HCT116 (cell line): ENCODE data around the gene C11orf21. TPM values are rescaled to one million over a fixed set of nuclear protein-coding genes. Genes with fewer than 3 reads are reported as not detected.

Experiments
- ATAC-seq: fragments of 200-7000 bp; cut with Tn5 transposase; 2 replicates; pipeline ENCODE4 v1.9.1; 2020; ENCODE audit warnings: mild to moderate bottlenecking, moderate library complexity
- BruUV-seq: library from RNA; stranded (reverse); fragments of 400-500 nt; replicated peaks from 2 replicates; lab custom pipeline; 2021; lab: Mats Ljungman, UMichigan
- CTCF ChIA-PET: fragments of 300-600 bp; sonication (Branson Sonifier 250); formaldehyde crosslinking; loops from one replicate; lab custom pipeline; 2021; ENCODE audit warnings: antibody characterized with exemption; lab: Charles Lee
- POLR2A ChIA-PET: fragments of 300-600, 350-600 bp; sonication (Branson Sonifier 250); formaldehyde crosslinking; loops from one replicate; lab custom pipeline; 2021; ENCODE audit warnings: antibody characterized with exemption; lab: Charles Lee
- RAD21 ChIA-PET, 2 experiments: fragments of 300-600 bp; sonication (Branson Sonifier 250); formaldehyde crosslinking; loops; one replicate each; lab custom pipeline; 2023; ENCODE audit warnings: low total read pairs in 2 of 2; ENCODE audit not compliant: uncharacterized antibody in 2 of 2, unreplicated experiment in 2 of 2, low non-redundant PET in 1 of 2; lab: Charles Lee
- DNase-seq: peaks from one replicate; pipeline ENCODE4 v3.0.0-alpha.2; 2010; ENCODE audit warnings: low read depth, low spot score
- H2AFZ ChIP-seq: fragments of 200-600 bp; shearing (Covaris generic), sonication (generic); 2 replicates; pipeline ENCODE4 v1.6.1; 2017; ENCODE audit warnings: low read depth, mixed run types, mixed read lengths, antibody characterized with exemption, low read length; ENCODE audit not compliant: poor library complexity, severe bottlenecking
- H3K27ac ChIP-seq: 2 replicates; pipeline ENCODE4 v1.5.1; 2012; ENCODE audit warnings: low read depth, low read length
- H3K27me3 ChIP-seq: fragments of 200-600 bp; sonication (generic); 2 replicates; pipeline ENCODE4 v1.6.1; 2016; ENCODE audit warnings: mixed run types, low read length, mixed read lengths; ENCODE audit not compliant: insufficient read depth
- H3K36me3 ChIP-seq, 2 experiments: fragments of 200-500 bp in 1 of 2; fragments of 200-600 bp in 1 of 2; sonication (Bioruptor generic) in 1 of 2; sonication (generic) in 1 of 2; 2 replicates each; pipeline versions ENCODE4 v1.5.1 to v1.6.1; 2014 to 2016; ENCODE audit warnings: low read length in 2 of 2, inconsistent platforms in 1 of 2, mixed read lengths in 1 of 2, mixed run types in 1 of 2; ENCODE audit not compliant: insufficient read depth in 2 of 2, control insufficient read depth in 1 of 2
- H3K4me1 ChIP-seq, 2 experiments: fragments of 200-600 bp in 1 of 2; sonication (generic) in 1 of 2; 2 replicates each; pipeline versions ENCODE4 v1.5.1 to v1.6.1; 2012 to 2017; ENCODE audit warnings: low read length in 2 of 2, inconsistent platforms in 1 of 2, mild to moderate bottlenecking in 1 of 2, mixed read lengths in 1 of 2, mixed run types in 1 of 2, moderate library complexity in 1 of 2; ENCODE audit not compliant: insufficient read depth in 2 of 2, control insufficient read depth in 1 of 2
- H3K4me2 ChIP-seq: fragments of 200-600 bp; sonication (generic); 2 replicates; pipeline ENCODE4 v1.6.1; 2017; ENCODE audit warnings: mixed run types, low read length, mixed read lengths
- H3K4me3 ChIP-seq, 2 experiments: fragments of 200-600 bp in 1 of 2; sonication (generic) in 1 of 2; replicated peaks in 1 of 2; 2 replicates each; pipeline ENCODE4 v1.5.1; 2011 to 2016; ENCODE audit warnings: low read length in 2 of 2, control low read depth in 1 of 2, low read depth in 1 of 2, mild to moderate bottlenecking in 1 of 2, mixed read lengths in 1 of 2, mixed run types in 1 of 2
- H3K79me2 ChIP-seq: fragments of 200-600 bp; sonication (generic); 2 replicates; pipeline ENCODE4 v1.6.1; 2017; ENCODE audit warnings: mild to moderate bottlenecking, mixed run types, low read length, moderate library complexity, mixed read lengths; ENCODE audit not compliant: insufficient read depth
- H3K9ac ChIP-seq: fragments of 200-600 bp; sonication (generic); 2 replicates; pipeline ENCODE4 v1.6.1; 2016; ENCODE audit warnings: low read length, mixed read lengths
- H3K9me2 ChIP-seq: fragments of 200-600 bp; sonication (generic), shearing (Covaris generic); 2 replicates; pipeline ENCODE4 v1.6.1; 2017; ENCODE audit warnings: mixed run types, mild to moderate bottlenecking, moderate library complexity; ENCODE audit not compliant: insufficient read depth
- H3K9me3 ChIP-seq, 2 experiments: fragments of 200-500 bp in 1 of 2; fragments of 200-600 bp in 1 of 2; sonication (Bioruptor generic) in 1 of 2; sonication (generic) in 1 of 2; 2 replicates each; pipeline ENCODE4 v1.6.1; 2014 to 2017; ENCODE audit warnings: low read length in 2 of 2, mixed read lengths in 2 of 2, inconsistent platforms in 1 of 2, low read depth in 1 of 2, mild to moderate bottlenecking in 1 of 2, mixed run types in 1 of 2, moderate library complexity in 1 of 2; ENCODE audit not compliant: control insufficient read depth in 1 of 2, insufficient read depth in 1 of 2
- H4K20me1 ChIP-seq: fragments of 200-600 bp; sonication (generic), shearing (Covaris generic); 2 replicates; pipeline ENCODE4 v1.6.1; 2017; ENCODE audit warnings: mixed run types, mild to moderate bottlenecking, moderate library complexity; ENCODE audit not compliant: insufficient read depth
- YY1 ChIP-seq: IDR thresholded peaks from 2 replicates; pipeline ENCODE4 v1.6.1; 2011; ENCODE audit warnings: low read length, low read depth, moderate library complexity, mild to moderate bottlenecking; ENCODE audit not compliant: insufficient replicate concordance; ENCODE audit errors: extremely low read depth
- ZNF274 ChIP-seq: fragments of 200-500 bp; sonication (Bioruptor generic); IDR thresholded peaks from 2 replicates; pipeline ENCODE4 v1.6.1; 2014; ENCODE audit warnings: mild to moderate bottlenecking, low read depth, low read length, inconsistent platforms
- intact Hi-C: fragments of 100-400 bp; cut with micrococcal nuclease; formaldehyde crosslinking; loops from 2 replicates; pipeline ENCODE4 v1.10.0; 2022
- total RNA-seq: library from RNA; stranded (reverse); gene quantifications from one replicate; pipeline ENCODE4 v1.2.1, GENCODE V29; 2021; ENCODE audit not compliant: unreplicated experiment
- TF ChIP-seq, protein P1 (sequence below): IDR thresholded peaks from 2 replicates; pipeline ENCODE4 v1.6.1; 2012; ENCODE audit warnings: low read depth
- TF ChIP-seq, protein P2 (sequence below): IDR thresholded peaks from 2 replicates; pipeline ENCODE4 v1.6.1; 2012
- TF ChIP-seq, protein P3 (sequence below), 3 experiments: fragments of 200-600 bp in 1 of 3; sonication (generic) in 1 of 3; IDR thresholded peaks in 2 of 3; conservative IDR thresholded peaks in 1 of 3; 2 replicates each; pipeline ENCODE4 v1.5.1; 2012 to 2017; ENCODE audit warnings: low read depth in 2 of 3, low read length in 2 of 3, antibody characterized with exemption in 1 of 3, borderline replicate concordance in 1 of 3, control low read depth in 1 of 3, mild to moderate bottlenecking in 1 of 3, mixed read lengths in 1 of 3, mixed run types in 1 of 3, moderate library complexity in 1 of 3; ENCODE audit not compliant: insufficient read depth in 1 of 3
- TF ChIP-seq, protein P4 (sequence below): IDR thresholded peaks from 2 replicates; pipeline ENCODE4 v1.6.1; 2011; ENCODE audit warnings: mild to moderate bottlenecking, low read length, moderate library complexity; ENCODE audit not compliant: insufficient replicate concordance; ENCODE audit errors: extremely low read depth

The C11orf21 gene
- total RNA-seq, 1 experiment from 2014 or later = not detected

DNA sequence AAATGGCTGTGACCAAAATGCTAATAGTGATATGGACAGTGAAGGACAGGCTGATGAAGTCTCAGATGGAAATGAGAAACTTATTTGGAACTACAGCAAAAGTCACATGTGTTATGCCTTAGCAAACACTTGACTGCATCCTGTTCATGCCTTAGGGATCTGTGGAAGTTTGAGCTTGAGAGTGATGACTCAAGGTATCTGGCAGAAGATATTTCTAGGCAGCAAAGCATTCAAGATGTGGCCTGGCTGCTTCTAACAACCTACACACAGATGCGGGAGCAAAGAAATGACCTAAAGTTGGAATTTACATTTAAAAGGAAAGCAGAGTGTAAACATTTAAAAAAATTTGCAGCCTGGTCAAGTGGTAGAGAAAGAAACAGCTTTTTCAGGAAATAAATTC lies 47.3 kb upstream of the C11orf21 start:
- ChIA-PET RAD21 (no interaction called here), CTCF (no interaction called here)
- ATAC-seq = no peak
- Histone ChIP-seq H3K27ac (no peak overlapping the region), H4K20me1 (no peaks in the 10 kb centered on the region), H3K9me3 (no peaks in the 10 kb centered on the region), H2AFZ (no peak overlapping the region), H3K79me2 (no peaks in the 10 kb centered on the region), H3K36me3 (no peaks in the 10 kb centered on the region), H3K4me1 (no peaks in the 10 kb centered on the region), H3K4me2 (no peak overlapping the region), H3K27me3 (peaks cover 3% of the 10 kb centered on the region; the same call in 1 of the 2 replicates)
- DNase-seq = no peak
- BruUV-seq = no TSS peak
- TF ChIP-seq, protein P1, sequence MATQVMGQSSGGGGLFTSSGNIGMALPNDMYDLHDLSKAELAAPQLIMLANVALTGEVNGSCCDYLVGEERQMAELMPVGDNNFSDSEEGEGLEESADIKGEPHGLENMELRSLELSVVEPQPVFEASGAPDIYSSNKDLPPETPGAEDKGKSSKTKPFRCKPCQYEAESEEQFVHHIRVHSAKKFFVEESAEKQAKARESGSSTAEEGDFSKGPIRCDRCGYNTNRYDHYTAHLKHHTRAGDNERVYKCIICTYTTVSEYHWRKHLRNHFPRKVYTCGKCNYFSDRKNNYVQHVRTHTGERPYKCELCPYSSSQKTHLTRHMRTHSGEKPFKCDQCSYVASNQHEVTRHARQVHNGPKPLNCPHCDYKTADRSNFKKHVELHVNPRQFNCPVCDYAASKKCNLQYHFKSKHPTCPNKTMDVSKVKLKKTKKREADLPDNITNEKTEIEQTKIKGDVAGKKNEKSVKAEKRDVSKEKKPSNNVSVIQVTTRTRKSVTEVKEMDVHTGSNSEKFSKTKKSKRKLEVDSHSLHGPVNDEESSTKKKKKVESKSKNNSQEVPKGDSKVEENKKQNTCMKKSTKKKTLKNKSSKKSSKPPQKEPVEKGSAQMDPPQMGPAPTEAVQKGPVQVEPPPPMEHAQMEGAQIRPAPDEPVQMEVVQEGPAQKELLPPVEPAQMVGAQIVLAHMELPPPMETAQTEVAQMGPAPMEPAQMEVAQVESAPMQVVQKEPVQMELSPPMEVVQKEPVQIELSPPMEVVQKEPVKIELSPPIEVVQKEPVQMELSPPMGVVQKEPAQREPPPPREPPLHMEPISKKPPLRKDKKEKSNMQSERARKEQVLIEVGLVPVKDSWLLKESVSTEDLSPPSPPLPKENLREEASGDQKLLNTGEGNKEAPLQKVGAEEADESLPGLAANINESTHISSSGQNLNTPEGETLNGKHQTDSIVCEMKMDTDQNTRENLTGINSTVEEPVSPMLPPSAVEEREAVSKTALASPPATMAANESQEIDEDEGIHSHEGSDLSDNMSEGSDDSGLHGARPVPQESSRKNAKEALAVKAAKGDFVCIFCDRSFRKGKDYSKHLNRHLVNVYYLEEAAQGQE = no peak
- TF ChIP-seq, protein P2, sequence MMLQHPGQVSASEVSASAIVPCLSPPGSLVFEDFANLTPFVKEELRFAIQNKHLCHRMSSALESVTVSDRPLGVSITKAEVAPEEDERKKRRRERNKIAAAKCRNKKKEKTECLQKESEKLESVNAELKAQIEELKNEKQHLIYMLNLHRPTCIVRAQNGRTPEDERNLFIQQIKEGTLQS = no peak
- TF ChIP-seq, protein P3, sequence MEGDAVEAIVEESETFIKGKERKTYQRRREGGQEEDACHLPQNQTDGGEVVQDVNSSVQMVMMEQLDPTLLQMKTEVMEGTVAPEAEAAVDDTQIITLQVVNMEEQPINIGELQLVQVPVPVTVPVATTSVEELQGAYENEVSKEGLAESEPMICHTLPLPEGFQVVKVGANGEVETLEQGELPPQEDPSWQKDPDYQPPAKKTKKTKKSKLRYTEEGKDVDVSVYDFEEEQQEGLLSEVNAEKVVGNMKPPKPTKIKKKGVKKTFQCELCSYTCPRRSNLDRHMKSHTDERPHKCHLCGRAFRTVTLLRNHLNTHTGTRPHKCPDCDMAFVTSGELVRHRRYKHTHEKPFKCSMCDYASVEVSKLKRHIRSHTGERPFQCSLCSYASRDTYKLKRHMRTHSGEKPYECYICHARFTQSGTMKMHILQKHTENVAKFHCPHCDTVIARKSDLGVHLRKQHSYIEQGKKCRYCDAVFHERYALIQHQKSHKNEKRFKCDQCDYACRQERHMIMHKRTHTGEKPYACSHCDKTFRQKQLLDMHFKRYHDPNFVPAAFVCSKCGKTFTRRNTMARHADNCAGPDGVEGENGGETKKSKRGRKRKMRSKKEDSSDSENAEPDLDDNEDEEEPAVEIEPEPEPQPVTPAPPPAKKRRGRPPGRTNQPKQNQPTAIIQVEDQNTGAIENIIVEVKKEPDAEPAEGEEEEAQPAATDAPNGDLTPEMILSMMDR (IDR thresholded peaks at IDR 0.05 in 2 of 3, conservative IDR thresholded peaks at IDR 0.05 in 1 of 3; ENCODE audit: borderline replicate concordance in 1 of 3, insufficient read depth in 1 of 3, low read depth in 2 of 3, low read length in 2 of 3) = no peak
- TF ChIP-seq ZNF274 = no peak
- TF ChIP-seq YY1 = no peak
- TF ChIP-seq, protein P4, sequence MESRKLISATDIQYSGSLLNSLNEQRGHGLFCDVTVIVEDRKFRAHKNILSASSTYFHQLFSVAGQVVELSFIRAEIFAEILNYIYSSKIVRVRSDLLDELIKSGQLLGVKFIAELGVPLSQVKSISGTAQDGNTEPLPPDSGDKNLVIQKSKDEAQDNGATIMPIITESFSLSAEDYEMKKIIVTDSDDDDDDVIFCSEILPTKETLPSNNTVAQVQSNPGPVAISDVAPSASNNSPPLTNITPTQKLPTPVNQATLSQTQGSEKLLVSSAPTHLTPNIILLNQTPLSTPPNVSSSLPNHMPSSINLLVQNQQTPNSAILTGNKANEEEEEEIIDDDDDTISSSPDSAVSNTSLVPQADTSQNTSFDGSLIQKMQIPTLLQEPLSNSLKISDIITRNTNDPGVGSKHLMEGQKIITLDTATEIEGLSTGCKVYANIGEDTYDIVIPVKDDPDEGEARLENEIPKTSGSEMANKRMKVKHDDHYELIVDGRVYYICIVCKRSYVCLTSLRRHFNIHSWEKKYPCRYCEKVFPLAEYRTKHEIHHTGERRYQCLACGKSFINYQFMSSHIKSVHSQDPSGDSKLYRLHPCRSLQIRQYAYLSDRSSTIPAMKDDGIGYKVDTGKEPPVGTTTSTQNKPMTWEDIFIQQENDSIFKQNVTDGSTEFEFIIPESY = no peak
- TF ChIP-seq, all 23 proteins: peak for 0
- Histone ChIP-seq H3K9ac (no peak overlapping the region), H3K9me2 (no peaks in the 10 kb centered on the region), H3K4me3 (no peak overlapping the region)
- intact Hi-C loops = no loop called here
- POLR2A ChIA-PET = no interaction called here
